H1 (cell line): Measurements from ENCODE around the gene GAS7. TPM values are rescaled to one million over a fixed set of nuclear protein-coding genes. Genes with fewer than 3 reads are reported as not detected.

Experiments used
- ATF2 ChIP-seq: IDR thresholded peaks from 2 replicates; pipeline ENCODE4 v1.6.1; 2012; ENCODE audit warnings: low read length, inconsistent platforms
- CEBPB ChIP-seq: IDR thresholded peaks from 2 replicates; pipeline ENCODE4 v1.6.1; 2012; ENCODE audit warnings: low read depth, low read length
- FOSL1 ChIP-seq: IDR thresholded peaks from 2 replicates; pipeline ENCODE4 v1.6.1; 2011; ENCODE audit warnings: mild to moderate bottlenecking, low read depth, low read length, moderate library complexity; ENCODE audit not compliant: insufficient read depth
- MAX ChIP-seq: IDR thresholded peaks from 2 replicates; pipeline ENCODE4 v1.6.1; 2012; ENCODE audit warnings: inconsistent platforms
- RNF2 ChIP-seq: fragments of 200-900, 300-1000 bp; sonication (generic); IDR thresholded peaks from 2 replicates; pipeline ENCODE4 v1.7.1; 2016; ENCODE audit warnings: borderline replicate concordance, low read depth, mild to moderate bottlenecking, antibody characterized with exemption, low read length; ENCODE audit not compliant: poor library complexity, severe bottlenecking; ENCODE audit errors: missing control alignments
- YY1 ChIP-seq: IDR thresholded peaks from 2 replicates; pipeline ENCODE4 v1.6.1; 2011; ENCODE audit warnings: low read depth, mild to moderate bottlenecking, low read length
- polyA plus RNA-seq, 7 experiments: library from polyadenylated mRNA; depleted of rRNA in 3 of 7; stranded (reverse) in 5 of 7; unstranded in 2 of 7; fragments of >200 nt in 5 of 7; fragments of 200-250 nt in 2 of 7; gene quantifications; 1 replicate in 5 of 7; 2 replicates in 1 of 7; 4 replicates in 1 of 7; pipeline versions ENCODE4 v1.2.1 to v1.2.3, GENCODE V29; 2011 to 2013; ENCODE audit warnings: missing spikeins in 2 of 7, mixed read lengths in 2 of 7
- total RNA-seq: library from RNA; stranded (reverse); fragmentation: NEBNext Ultra II Directional; extraction: Animal tissue kit (Norgen Biotek cat#: 25700); gene quantifications from 2 replicates; pipeline ENCODE4 v1.2.1, GENCODE V29; 2021

The GAS7 gene
- total and polyA plus RNA-seq, 2 of the 8 experiments (the other 6 are each of a cell fraction or from before 2014, with no cell fraction given) = 5.0 to 14.5 TPM

- TF ChIP-seq RNF2 (no peak), FOSL1 (no peak), CEBPB (no peak), ATF2 (no peak), YY1 (no peak), MAX (no peak)
These were observed 155.7 kb downstream of the GAS7 start (continued) for GRCh38 chr17:10042589-10043244.
